IgD-negative memory B cell (primary cell): ENCODE measurements around the gene WSCD2. TPM values are rescaled to one million over a fixed set of nuclear protein-coding genes. Genes with fewer than 3 reads are reported as not detected.

Source experiments
- H3K27ac Mint-ChIP-seq, 3 donors: one replicate each; pipeline ENCODE4 v1.8.0; 2020 to 2022; ENCODE audit warnings: mild to moderate bottlenecking in 3 of 3, mixed read lengths in 3 of 3, moderate library complexity in 1 of 3
- H3K27me3 Mint-ChIP-seq: one replicate; pipeline ENCODE4 v1.8.0; 2021; ENCODE audit warnings: mixed read lengths
- H3K36me3 Mint-ChIP-seq: one replicate; pipeline ENCODE4 v1.8.0; 2020; ENCODE audit warnings: mild to moderate bottlenecking, mixed read lengths
- H3K4me1 Mint-ChIP-seq, 3 donors: one replicate each; pipeline ENCODE4 v1.8.0; 2020 to 2022; ENCODE audit warnings: mixed read lengths in 3 of 3, mild to moderate bottlenecking in 1 of 3
- H3K4me3 Mint-ChIP-seq, 4 donors: one replicate each; pipeline ENCODE4 v1.8.0; 2020 to 2022; ENCODE audit warnings: mild to moderate bottlenecking in 4 of 4, mixed read lengths in 4 of 4, moderate library complexity in 3 of 4
- H3K9me3 Mint-ChIP-seq, 3 donors: one replicate each; pipeline ENCODE4 v1.8.0; 2020 to 2021; ENCODE audit warnings: mixed read lengths in 3 of 3, mild to moderate bottlenecking in 1 of 3
- polyA plus RNA-seq: library from polyadenylated mRNA; unstranded; fragments of 300-500 nt; fragmentation: Illumina TruSeq; gene quantifications from one replicate; pipeline ENCODE4 v1.2.3, GENCODE V29; 2021

The WSCD2 gene
- polyA plus RNA-seq, 1 donor from 2014 or later, result 2.8 TPM

- Mint-ChIP-seq H3K27ac (no peak overlapping the region), H3K36me3 (peaks cover 5% of the 10 kb centered on the region), H3K9me3 (no peaks in the 10 kb centered on the region), H3K4me3 (no peak overlapping the region), H3K27me3 (peaks cover 3% of the 10 kb centered on the region), H3K4me1 (no peaks in the 10 kb centered on the region)
Measured at GRCh38 chr12:108240928-108241327, 111.8 kb downstream of the WSCD2 start.

DNA sequence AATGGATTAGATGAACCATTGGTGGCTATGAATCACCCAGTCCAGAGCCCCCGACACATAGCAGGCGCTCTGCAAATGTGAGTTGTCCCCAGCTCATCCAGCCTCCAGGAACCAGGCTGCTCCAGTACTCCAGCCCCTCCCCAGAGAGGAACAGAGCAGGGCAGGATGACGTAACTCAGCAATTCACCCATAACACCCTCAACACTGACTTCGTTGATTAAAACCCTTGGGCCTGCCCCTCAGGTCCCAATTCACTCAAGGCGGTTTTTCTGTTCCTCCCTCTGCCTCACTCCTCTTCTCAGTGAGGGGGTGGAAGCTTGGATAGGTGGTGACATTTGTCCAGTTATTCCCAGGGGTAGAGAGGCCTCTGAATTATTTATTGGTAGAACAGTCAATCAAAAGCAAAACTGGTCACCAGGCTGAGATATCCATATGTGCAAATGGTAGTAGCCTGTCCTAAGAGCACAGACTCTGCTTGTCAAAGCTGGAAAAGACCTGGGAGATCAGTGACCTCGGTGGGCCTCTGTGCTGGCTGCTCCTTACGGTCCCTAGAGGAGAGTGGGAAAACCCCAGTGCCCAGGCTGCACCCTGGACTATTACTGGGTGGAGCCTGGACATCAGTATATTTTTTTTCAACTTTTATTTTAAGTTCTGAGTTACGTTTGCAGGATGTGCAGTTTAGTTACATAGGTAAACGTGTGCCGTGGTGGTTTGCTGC is 113.1 kb downstream of the WSCD2 start:
- Mint-ChIP-seq H3K4me3 (no peak overlapping the region), H3K27me3 (no peaks in the 10 kb centered on the region)

GRCh38 chr12:108247130-108247529 is 118.0 kb downstream of the WSCD2 start:
- peaks cover 7% of the 10 kb centered on the region for H3K27me3 Mint-ChIP-seq
- no peak overlapping the region for H3K4me3 Mint-ChIP-seq
- no peak overlapping the region for H3K27ac Mint-ChIP-seq
- no peaks in the 10 kb centered on the region for H3K9me3 Mint-ChIP-seq
- H3K4me1 Mint-ChIP-seq, result no peaks in the 10 kb centered on the region
- no peaks in the 10 kb centered on the region for H3K36me3 Mint-ChIP-seq

More for the DNA sequence above, 113.1 kb downstream of the WSCD2 start:
- Mint-ChIP-seq H3K4me1 (no peaks in the 10 kb centered on the region), H3K27ac (no peak overlapping the region), H3K36me3 (peaks cover 5% of the 10 kb centered on the region), H3K9me3 (no peaks in the 10 kb centered on the region)

DNA sequence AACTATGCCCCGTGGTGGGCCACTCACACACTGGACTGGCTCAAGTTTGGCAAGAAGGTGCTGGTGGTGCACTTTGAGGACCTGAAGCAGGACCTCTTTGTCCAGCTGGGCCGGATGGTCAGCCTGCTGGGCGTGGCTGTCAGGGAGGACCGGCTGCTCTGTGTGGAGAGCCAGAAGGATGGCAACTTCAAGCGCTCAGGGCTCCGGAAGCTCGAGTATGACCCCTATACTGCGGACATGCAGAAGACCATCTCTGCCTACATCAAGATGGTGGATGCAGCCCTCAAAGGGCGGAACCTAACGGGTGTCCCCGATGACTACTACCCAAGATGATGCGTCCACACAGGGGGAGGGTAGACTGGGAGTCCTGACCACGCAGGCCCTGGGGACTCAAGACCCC is 118.9 kb downstream of the WSCD2 start:
- Mint-ChIP-seq H3K27me3 (peaks cover 10% of the 10 kb centered on the region), H3K4me3 (no peak overlapping the region), H3K9me3 (no peaks in the 10 kb centered on the region), H3K36me3 (no peaks in the 10 kb centered on the region), H3K27ac (no peak overlapping the region), H3K4me1 (no peaks in the 10 kb centered on the region)

DNA sequence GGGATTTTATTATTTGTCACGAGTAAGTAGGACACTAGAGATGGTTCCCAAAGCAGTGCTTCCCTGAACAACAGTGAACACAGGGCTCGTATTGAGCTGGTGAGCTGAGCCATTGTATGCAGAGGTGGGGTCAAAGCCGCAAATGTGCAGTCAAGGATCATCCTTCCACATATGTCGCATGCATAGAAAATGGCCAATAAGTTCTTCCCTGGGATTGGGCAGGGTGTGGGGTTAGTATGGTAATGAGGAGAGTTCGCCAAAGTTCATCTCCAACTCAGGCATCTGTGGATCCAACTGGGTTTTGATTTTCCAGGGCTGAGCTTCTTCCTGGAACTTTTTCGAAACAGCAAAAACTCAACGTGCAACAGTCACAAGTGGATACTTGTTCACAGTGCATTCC is 123.4 kb downstream of the WSCD2 start:
- H3K27me3 Mint-ChIP-seq, result peaks cover 19% of the 10 kb centered on the region

GRCh38 chr12:108253540-108253939 is 124.5 kb downstream of the WSCD2 start:
- H3K4me1 Mint-ChIP-seq, result peaks cover 0 to 2% (median 2%) of the 10 kb centered on the region in 3 donors
- H3K4me3 Mint-ChIP-seq, result no peak overlapping the region
- H3K36me3 Mint-ChIP-seq, result no peaks in the 10 kb centered on the region
- peaks cover 17% of the 10 kb centered on the region for H3K27me3 Mint-ChIP-seq
- H3K27ac Mint-ChIP-seq, result peak overlapping the region in 1 of 3 donors; percentile 15
- H3K9me3 Mint-ChIP-seq, result no peaks in the 10 kb centered on the region

More for the DNA sequence above, 123.4 kb downstream of the WSCD2 start:
- Mint-ChIP-seq H3K9me3 (no peaks in the 10 kb centered on the region), H3K27ac (no peak overlapping the region), H3K4me1 (peaks cover 0 to 2% (median 2%) of the 10 kb centered on the region in 3 donors), H3K4me3 (no peak overlapping the region), H3K36me3 (no peaks in the 10 kb centered on the region)

DNA sequence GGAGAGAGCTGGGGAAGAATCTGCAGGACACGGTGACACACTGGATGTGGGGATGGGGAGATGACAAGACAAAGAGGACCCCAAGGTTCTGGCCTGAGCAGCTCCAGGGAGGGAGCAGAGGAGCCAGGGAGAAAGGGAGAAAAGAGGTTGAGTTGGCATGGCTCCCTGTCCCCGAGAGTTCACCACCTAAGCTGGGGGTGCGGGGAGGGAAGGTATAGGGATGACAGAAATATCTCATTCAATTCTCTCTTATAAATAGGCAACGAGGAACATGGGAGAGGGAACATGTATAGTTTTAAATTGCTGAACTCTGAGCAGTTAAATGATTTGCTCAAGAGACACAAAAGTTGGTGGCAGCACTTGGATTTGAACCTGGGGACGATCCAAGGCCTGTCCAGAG is 124.9 kb downstream of the WSCD2 start:
- no peak overlapping the region for H3K4me3 Mint-ChIP-seq
- peak overlapping the region in 1 of 3 donors; percentile 15 for H3K27ac Mint-ChIP-seq
- H3K4me1 Mint-ChIP-seq, result peaks cover 0 to 2% (median 2%) of the 10 kb centered on the region in 3 donors
- no peaks in the 10 kb centered on the region for H3K9me3 Mint-ChIP-seq
- H3K27me3 Mint-ChIP-seq, result peaks cover 17% of the 10 kb centered on the region
- no peaks in the 10 kb centered on the region for H3K36me3 Mint-ChIP-seq

GRCh38 chr12:108254517-108255251 is 125.6 kb downstream of the WSCD2 start:
- Mint-ChIP-seq H3K36me3 (no peaks in the 10 kb centered on the region), H3K27me3 (peaks cover 17% of the 10 kb centered on the region), H3K4me1 (peaks cover 0 to 2% (median 2%) of the 10 kb centered on the region in 3 donors), H3K9me3 (peaks cover 0 to 4% (median 3%) of the 10 kb centered on the region in 3 donors), H3K4me3 (no peak overlapping the region), H3K27ac (no peak overlapping the region)

DNA sequence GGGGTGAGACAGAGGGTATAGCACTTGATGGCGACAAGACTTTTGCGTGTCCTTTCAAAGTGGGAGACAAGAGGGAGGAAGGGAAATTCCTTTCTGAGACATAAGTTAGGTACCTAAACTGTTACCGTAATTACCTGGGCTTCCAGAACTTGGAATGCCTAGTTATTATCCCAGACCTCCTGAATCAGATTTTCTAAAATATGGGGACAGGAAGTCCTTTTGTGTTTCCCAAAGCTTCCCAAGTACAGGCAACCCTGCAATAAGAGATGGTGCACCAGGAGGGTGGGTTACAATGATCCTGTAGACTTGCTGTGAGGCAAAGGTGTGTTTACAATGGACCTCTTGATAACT is 126.1 kb downstream of the WSCD2 start:
- Mint-ChIP-seq H3K27ac (no peak overlapping the region), H3K4me1 (peaks cover 0 to 2% (median 2%) of the 10 kb centered on the region in 3 donors), H3K36me3 (no peaks in the 10 kb centered on the region), H3K4me3 (no peak overlapping the region), H3K9me3 (peaks cover 2 to 10% (median 3%) of the 10 kb centered on the region in 3 donors), H3K27me3 (peaks cover 16% of the 10 kb centered on the region)

- H3K4me1 Mint-ChIP-seq, result peaks cover 0 to 4% (median 2%) of the 10 kb centered on the region in 3 donors
Measured at GRCh38 chr12:108257004-108257403, 127.9 kb downstream of the WSCD2 start.

DNA sequence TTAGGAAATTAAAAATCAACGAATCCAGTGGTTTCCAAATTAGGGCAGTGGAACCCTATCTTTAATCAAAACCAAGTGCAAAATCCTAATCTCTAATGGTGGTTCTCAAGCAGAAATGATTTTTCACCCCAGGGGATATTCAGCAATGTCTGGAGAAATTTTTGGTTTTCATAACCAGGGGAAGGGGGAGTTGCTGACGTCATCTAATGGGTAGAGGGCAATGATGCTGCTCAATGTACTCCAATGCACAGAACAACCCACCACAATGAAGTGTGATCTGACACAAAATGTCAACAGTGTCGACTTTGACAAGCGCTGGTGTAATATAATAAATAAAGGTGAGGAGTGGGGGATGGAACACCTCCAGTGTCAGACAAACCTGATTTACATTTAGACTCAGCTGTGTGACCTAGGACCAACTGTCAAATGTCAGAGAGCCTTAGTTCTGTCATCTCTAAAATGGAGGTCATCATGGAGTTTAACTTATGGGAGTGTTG is 128.6 kb downstream of the WSCD2 start:
- Mint-ChIP-seq H3K4me1 (peaks cover 0 to 4% (median 2%) of the 10 kb centered on the region in 3 donors), H3K27me3 (peaks cover 9% of the 10 kb centered on the region), H3K9me3 (peaks cover 3 to 26% (median 4%) of the 10 kb centered on the region in 3 donors), H3K4me3 (no peak overlapping the region), H3K36me3 (no peaks in the 10 kb centered on the region), H3K27ac (no peak overlapping the region)

More at GRCh38 chr12:108257004-108257403, 127.9 kb downstream of the WSCD2 start:
- peaks cover 13% of the 10 kb centered on the region for H3K27me3 Mint-ChIP-seq
- no peak overlapping the region for H3K4me3 Mint-ChIP-seq
- no peak overlapping the region for H3K27ac Mint-ChIP-seq
- peaks cover 3 to 26% (median 4%) of the 10 kb centered on the region in 3 donors for H3K9me3 Mint-ChIP-seq
- no peaks in the 10 kb centered on the region for H3K36me3 Mint-ChIP-seq

DNA sequence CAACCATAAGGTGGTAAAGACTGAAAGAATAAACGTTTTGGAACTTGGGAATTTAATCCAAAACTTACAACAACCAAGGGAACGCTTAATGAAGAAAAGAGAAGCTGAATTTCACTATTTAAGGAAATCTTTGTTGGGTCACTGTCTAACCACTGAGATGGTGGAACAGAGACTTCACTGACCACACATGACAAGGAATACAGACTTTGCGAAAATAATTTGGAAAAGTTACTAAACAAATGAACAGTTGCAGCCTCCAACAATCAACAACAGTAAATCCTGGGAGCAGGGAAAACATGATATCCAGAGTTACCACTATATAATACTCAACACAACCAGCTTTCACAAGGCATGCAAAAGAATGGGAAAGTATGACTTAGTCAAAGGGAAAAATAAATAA is 131.0 kb downstream of the WSCD2 start:
- H3K27ac Mint-ChIP-seq, result no peak overlapping the region

GRCh38 chr12:108260969-108261368 is 131.9 kb downstream of the WSCD2 start:
- H3K4me1 Mint-ChIP-seq, result peaks cover 0 to 2% (median 0%) of the 10 kb centered on the region in 3 donors
- peaks cover 10% of the 10 kb centered on the region for H3K27me3 Mint-ChIP-seq
- H3K36me3 Mint-ChIP-seq, result no peaks in the 10 kb centered on the region
- H3K9me3 Mint-ChIP-seq, result peaks cover 3 to 26% (median 8%) of the 10 kb centered on the region in 3 donors
- no peak overlapping the region for H3K27ac Mint-ChIP-seq
- no peak overlapping the region for H3K4me3 Mint-ChIP-seq

More for the DNA sequence above, 131.0 kb downstream of the WSCD2 start:
- Mint-ChIP-seq H3K4me3 (no peak overlapping the region), H3K9me3 (peaks cover 3 to 26% (median 7%) of the 10 kb centered on the region in 3 donors), H3K27me3 (peaks cover 9% of the 10 kb centered on the region), H3K4me1 (peaks cover 0 to 2% (median 0%) of the 10 kb centered on the region in 3 donors), H3K36me3 (no peaks in the 10 kb centered on the region)

GRCh38 chr12:108265505-108265904 is 136.4 kb downstream of the WSCD2 start:
- Mint-ChIP-seq H3K27me3 (peaks cover 11% of the 10 kb centered on the region), H3K4me3 (no peak overlapping the region), H3K9me3 (peaks cover 0 to 18% (median 7%) of the 10 kb centered on the region in 3 donors), H3K36me3 (no peaks in the 10 kb centered on the region), H3K27ac (no peak overlapping the region), H3K4me1 (peaks cover 0 to 4% (median 1%) of the 10 kb centered on the region in 3 donors)

GRCh38 chr12:108266131-108266530 is 137.0 kb downstream of the WSCD2 start:
- Mint-ChIP-seq H3K4me1 (peaks cover 0 to 2% (median 1%) of the 10 kb centered on the region in 3 donors), H3K36me3 (no peaks in the 10 kb centered on the region), H3K27me3 (peaks cover 11% of the 10 kb centered on the region), H3K4me3 (no peak overlapping the region), H3K27ac (no peak overlapping the region), H3K9me3 (peaks cover 0 to 13% (median 5%) of the 10 kb centered on the region in 3 donors)
